Retinal pigment epithelial cell (primary cell): ENCODE measurements around the gene EPB41L5.

Experiments
- DNase-seq: peaks from one replicate; pipeline ENCODE4 v3.0.0-alpha.2; 2010; ENCODE audit warnings: low read depth
- H3K4me3 ChIP-seq: 2 replicates; pipeline ENCODE4 v1.5.1; 2011; ENCODE audit warnings: mild to moderate bottlenecking, low read length, control low read depth, moderate library complexity
- TF ChIP-seq, protein P1 (sequence below): conservative IDR thresholded peaks from 2 replicates; pipeline ENCODE4 v1.5.1; 2011; ENCODE audit warnings: low read depth, low read length, control low read depth, inconsistent platforms

The EPB41L5 gene

DNA sequence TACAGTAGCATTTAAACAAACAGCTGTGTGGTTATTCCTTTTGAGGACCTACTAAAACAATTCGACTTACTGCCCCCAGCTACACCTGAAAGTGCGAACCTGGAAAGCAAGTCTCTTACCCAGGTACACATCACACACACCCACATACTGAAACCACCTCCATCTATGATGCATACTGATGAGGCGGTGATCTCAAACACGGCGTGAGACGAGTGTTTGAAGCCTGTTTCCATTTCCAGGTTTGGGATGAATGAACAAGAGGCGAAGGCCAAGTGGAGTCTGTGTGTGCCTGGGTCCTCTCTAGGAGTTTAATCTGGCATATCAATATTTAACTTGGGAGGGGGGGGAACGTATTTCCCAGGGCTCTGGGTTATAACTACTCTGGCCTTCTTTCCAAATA, 208.7 kb downstream of the EPB41L5 start:
- TF ChIP-seq, protein P1, sequence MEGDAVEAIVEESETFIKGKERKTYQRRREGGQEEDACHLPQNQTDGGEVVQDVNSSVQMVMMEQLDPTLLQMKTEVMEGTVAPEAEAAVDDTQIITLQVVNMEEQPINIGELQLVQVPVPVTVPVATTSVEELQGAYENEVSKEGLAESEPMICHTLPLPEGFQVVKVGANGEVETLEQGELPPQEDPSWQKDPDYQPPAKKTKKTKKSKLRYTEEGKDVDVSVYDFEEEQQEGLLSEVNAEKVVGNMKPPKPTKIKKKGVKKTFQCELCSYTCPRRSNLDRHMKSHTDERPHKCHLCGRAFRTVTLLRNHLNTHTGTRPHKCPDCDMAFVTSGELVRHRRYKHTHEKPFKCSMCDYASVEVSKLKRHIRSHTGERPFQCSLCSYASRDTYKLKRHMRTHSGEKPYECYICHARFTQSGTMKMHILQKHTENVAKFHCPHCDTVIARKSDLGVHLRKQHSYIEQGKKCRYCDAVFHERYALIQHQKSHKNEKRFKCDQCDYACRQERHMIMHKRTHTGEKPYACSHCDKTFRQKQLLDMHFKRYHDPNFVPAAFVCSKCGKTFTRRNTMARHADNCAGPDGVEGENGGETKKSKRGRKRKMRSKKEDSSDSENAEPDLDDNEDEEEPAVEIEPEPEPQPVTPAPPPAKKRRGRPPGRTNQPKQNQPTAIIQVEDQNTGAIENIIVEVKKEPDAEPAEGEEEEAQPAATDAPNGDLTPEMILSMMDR = no peak
- no peak for DNase-seq
- H3K4me3 ChIP-seq = no peak overlapping the region

DNA sequence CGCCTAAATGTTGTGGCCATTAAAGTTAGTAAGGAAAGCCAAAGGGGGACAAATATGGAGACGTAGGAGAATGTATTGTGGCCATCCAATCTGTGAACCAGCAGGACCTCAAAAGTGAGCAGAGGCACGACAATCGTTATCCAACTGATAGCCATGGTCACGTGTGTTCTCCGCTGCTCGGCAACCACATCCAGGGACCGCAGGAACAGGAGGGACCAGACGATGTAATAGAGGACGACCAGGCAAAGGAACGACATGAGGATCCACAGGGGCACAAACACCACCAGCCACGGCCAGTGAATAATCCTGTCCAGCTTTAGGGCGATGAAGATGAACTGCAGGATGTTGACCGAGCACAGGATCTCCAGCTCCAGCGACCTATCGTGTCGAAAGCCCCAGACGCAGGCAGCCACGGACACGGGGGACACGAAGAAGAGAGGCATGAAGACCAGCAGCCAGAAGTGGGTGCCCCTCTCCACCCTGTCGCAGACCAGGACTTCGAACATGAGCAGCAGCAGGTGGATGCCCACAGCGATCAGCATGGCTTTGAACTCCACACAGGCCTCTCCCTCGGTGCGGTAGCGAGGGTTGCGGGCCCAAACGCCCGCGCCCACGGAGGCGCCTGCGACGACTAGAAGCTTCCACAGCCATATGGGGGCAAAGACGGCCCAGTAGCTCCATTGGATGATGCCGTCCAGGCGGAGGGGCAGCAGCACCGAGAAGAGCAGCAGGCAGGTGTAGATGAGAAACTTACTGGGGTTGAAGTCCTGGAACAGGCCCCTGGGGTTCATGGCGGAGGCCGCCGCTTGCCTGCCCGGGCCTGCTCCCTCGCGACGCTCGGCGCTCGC, 209.5 kb downstream of the EPB41L5 start:
- H3K4me3 ChIP-seq = peak overlapping the region; percentile 56
- DNase-seq = no peak
- TF ChIP-seq, protein P1 = no peak

DNA sequence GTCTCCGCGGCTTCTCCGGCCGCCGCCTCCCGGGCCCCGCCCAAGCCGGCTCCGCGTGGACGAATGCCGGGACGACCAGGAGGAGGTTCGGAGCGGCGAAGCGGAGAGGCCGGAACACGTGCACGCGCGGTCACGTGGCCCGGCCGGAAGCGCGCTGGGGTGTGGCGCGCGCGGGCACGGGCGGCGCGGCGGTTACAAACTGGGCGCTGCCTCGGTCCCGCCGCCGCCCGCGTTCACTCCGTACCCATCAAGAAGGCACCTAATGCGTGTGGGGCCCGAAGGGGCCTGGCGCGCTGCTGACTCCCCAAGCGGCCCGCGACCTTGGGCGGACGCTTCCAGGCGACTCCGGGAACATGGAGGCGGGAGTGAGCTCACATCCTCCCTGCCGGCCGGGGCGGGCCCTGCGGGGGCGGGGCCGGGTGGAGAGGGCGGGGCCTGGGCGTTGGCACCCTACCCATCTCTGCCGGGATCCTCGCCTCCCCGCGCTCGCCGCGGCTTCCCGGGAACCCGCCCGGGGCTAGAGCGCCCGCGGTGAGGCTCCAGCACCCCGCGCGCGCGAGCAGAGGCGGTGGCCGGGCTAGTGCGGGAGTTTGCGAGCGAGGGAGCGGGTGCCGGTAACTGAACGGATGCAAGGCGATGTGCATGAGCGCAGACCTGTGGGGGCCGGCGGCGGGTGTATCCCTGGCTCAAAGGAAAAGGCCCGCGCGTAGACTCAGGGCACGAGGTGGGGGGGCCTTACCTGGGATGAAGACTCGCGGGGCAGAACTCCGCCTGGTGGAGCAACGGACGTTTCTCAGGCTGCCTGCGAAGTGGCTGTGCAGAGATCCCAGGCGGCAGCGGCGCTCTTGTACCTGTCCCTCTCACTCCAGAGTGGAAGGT, 210.4 kb downstream of the EPB41L5 start, which contains the start of gene TMEM185B:
TSS of gene TMEM185B (minus strand) at position 367 of the 879 bp plus-strand sequence. CDS start 424 bp downstream, outside the sequence.
- TF ChIP-seq, protein P1 = peak; percentile 44
- peak within 1 kb of the TSS; percentile 56 for H3K4me3 ChIP-seq
- no peak for DNase-seq

DNA sequence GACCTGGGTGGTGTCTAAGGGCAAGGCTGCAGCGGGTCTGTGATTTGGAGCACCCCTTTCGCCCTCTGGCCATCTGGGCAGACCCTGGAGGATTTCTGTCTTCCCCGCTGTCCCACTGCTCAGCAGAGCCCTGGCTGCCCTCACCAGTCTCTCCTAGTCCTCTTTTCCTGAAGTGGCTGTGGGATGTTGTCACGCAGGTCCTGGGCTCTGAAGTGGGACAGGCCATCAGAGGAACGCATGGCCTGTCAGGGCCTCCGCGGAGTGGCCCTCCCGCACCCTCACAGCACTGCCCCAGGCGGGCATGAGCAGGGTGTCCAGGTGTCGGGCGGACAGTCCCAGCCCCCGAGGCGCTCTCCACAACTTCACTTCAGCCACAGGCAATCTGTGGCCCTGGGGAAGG, 211.4 kb downstream of the EPB41L5 start:
- no peak for DNase-seq
- TF ChIP-seq, protein P1 = no peak
- no peak overlapping the region for H3K4me3 ChIP-seq

DNA sequence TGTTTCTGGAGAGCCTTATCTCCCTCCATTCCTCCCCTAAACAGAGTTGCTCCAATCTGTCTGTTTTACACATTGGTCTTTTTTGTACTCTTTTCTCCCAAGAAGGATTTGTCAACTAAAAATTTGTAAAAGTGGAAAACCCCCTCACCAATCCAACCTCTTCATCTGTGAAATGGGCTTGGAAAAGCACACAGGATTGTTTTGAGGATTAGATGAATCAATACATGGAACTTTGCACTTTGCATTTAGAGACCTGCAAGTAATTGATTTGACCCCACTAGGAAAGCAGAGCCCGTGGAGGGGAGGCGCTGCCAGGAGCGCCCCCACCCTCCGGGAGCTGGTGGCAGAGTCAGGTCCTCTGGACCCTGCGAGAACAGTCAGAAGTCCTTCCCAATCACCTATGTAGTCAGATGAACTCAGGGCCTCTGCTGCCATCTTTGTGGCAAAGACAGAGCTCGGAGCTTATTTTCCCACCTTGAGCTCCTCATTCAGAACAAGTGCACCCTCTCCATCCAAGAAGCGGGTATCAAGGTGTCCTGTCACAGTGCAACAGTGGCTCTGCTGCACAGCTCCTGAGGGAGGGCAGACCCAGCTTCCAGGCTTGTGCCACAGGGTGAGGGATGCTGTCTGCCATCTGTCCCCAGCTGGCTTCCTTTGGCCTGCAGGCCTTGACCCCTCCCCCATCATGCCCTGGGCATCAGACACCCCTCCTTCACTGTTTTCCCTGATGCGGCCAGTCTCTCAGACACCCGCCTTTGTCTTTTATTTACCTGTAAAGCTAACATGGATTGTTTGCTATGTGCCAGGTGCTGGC, 212.1 kb downstream of the EPB41L5 start:
- DNase-seq = no peak
- TF ChIP-seq, protein P1 = no peak
- no peak overlapping the region for H3K4me3 ChIP-seq

DNA sequence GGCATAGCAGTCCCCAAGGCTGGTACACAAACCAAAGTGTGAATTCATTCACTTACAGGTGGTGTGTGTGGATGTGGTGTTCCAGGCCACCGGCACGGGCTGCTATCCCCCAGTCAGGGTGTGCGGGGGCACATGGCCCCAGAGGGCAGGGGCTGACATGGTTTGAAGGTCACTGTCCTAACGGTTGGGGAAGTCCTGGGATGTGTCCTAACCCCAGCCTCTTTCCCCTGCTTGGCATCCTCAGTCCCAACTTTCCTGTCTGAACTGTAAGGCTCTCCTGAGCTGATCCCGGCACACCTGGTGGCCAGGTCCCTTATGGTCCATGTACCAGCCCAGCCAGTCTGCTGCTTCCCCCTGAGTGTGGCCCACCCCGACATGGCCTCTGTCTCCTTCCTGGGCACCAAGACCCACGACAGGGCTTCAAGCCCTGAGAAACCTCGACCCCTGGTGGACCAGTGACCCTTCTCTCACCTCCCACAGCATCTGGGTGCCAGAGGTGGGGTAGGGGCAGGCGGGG, 212.7 kb downstream of the EPB41L5 start:
- TF ChIP-seq, protein P1 = no peak
- DNase-seq = no peak
- H3K4me3 ChIP-seq = no peak overlapping the region
